ENCODE results near the gene CKMT2. TPM values are rescaled to one million over a fixed set of nuclear protein-coding genes. Genes with fewer than 3 reads are reported as not detected.

The CKMT2 gene
- total RNA-seq, 4 donors from 2014 or later: 8.6 to 14.9 (median 12.9) TPM

DNA sequence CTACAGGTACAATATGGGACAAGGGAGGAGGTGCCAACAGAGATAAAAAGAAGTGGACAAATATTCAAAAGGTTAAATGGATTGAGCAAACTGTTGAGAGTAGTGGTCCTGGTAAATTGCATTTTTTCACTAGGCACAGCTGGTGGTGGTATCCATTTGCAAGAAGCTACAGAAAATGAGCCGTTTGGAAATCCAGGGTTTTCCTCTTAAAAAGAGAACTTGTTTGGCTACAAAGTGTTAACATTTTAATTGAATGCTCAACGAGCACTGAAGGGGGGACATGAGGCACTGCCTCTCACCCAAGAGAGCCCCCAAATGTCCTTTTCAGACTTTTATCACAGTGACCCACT, 67.8 kb downstream of the CKMT2 start:
- intact Hi-C loops (cut with DNase I): loop anchor here (5.0 to 10.0 kb wide), 3 partner anchors 69 to 616 kb away; partner anchors contain the start of gene CKMT2
- Histone ChIP-seq H3K4me3 (peak overlapping the region; percentile 73 to 90 (median 78)), H3K36me3 (peaks cover 0 to 13% (median 8%) of the 10 kb centered on the region in 4 donors), H3K4me1 (peaks cover 17 to 45% (median 42%) of the 10 kb centered on the region in 4 donors), H3K9me3 (no peaks in the 10 kb centered on the region), H3K27ac (replicated peaks in 1 of 4) (peak overlapping the region; percentile 87 to 92 (median 92)), H3K27me3 (no peaks in the 10 kb centered on the region)
- no peak for DNase-seq (ENCODE audit: extremely low spot score)
- 0% methylated on average over 2 of the region's 2 CpGs for WGBS
- TF ChIP-seq, protein P1, sequence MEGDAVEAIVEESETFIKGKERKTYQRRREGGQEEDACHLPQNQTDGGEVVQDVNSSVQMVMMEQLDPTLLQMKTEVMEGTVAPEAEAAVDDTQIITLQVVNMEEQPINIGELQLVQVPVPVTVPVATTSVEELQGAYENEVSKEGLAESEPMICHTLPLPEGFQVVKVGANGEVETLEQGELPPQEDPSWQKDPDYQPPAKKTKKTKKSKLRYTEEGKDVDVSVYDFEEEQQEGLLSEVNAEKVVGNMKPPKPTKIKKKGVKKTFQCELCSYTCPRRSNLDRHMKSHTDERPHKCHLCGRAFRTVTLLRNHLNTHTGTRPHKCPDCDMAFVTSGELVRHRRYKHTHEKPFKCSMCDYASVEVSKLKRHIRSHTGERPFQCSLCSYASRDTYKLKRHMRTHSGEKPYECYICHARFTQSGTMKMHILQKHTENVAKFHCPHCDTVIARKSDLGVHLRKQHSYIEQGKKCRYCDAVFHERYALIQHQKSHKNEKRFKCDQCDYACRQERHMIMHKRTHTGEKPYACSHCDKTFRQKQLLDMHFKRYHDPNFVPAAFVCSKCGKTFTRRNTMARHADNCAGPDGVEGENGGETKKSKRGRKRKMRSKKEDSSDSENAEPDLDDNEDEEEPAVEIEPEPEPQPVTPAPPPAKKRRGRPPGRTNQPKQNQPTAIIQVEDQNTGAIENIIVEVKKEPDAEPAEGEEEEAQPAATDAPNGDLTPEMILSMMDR (IDR thresholded peaks at IDR 0.05): no peak
- no peak for TF ChIP-seq EP300 (IDR thresholded peaks at IDR 0.05)
- no peak for TF ChIP-seq POLR2A (IDR thresholded peaks at IDR 0.05; ENCODE audit: low read depth)
- TF ChIP-seq POLR2AphosphoS5 (IDR thresholded peaks at IDR 0.05): no peak

DNA sequence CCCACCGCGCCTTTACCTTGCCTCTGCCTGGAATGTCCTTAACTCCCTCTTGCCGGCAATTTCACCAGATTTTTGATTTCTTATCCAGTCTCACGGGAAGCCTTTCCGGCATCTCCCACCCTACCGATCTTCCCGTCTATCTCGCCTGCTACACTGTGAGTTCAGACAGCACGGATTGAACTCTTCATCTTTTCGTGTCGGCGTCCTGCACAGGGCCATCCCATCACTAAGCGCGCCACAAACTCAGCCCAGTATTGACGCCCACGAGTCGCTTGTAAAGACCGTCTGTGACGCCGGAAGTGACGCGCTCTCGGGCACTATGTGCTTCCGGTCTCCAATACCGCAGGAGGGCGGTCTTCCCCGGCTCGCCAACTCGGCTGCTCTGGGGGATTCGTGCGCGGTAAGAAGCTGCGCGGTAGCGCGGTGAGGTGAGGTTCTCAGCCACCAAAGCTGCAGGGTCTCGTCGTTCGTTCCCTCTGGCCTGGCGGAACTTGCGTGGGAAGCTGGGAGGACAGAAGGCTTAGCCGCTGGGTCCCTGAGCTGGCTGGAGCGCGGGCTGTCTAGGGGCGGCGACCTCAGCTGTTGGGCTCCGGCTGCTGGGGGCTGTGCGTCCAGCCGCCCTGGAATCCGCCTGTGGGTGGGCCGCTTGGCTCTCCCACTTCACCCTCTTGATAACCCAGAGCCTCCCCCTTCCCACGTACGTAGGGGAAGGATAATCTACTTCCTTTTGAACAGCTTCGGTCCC, 68.3 kb downstream of the CKMT2 start, which contains the start of gene ZCCHC9:
TSS of gene ZCCHC9 (plus strand) at position 317 of the 745 bp plus-strand sequence. CDS start 3,171 bp downstream, outside the sequence.
- peak; percentile 98 for DNase-seq (ENCODE audit: extremely low spot score)
- intact Hi-C loops (cut with DNase I): loop anchor here (5.0 to 10.0 kb wide), 3 partner anchors 69 to 617 kb away; partner anchors contain the start of gene CKMT2
- no peaks in the 10 kb centered on the region for H3K27me3 ChIP-seq
- H3K9me3 ChIP-seq: no peaks in the 10 kb centered on the region
- peaks cover 0 to 13% (median 8%) of the 10 kb centered on the region in 4 donors for H3K36me3 ChIP-seq
- WGBS: under 1% methylated on average over 29 of the region's 54 CpGs
- H3K4me1 ChIP-seq: peaks cover 17 to 49% (median 43%) of the 10 kb centered on the region in 4 donors
- H3K4me3 ChIP-seq: peak within 1 kb of the TSS; percentile 73 to 90 (median 78)
- H3K27ac ChIP-seq (replicated peaks in 1 of 4): peak within 1 kb of the TSS; percentile 87 to 92 (median 92)
- TF ChIP-seq POLR2A (IDR thresholded peaks at IDR 0.05; ENCODE audit: low read depth): no peak
- no peak for TF ChIP-seq EP300 (IDR thresholded peaks at IDR 0.05)
- TF ChIP-seq, protein P1 (IDR thresholded peaks at IDR 0.05): peak; percentile 14 to 38 (median 26)
- TF ChIP-seq POLR2AphosphoS5 (IDR thresholded peaks at IDR 0.05): peak; percentile 95 to 96

DNA sequence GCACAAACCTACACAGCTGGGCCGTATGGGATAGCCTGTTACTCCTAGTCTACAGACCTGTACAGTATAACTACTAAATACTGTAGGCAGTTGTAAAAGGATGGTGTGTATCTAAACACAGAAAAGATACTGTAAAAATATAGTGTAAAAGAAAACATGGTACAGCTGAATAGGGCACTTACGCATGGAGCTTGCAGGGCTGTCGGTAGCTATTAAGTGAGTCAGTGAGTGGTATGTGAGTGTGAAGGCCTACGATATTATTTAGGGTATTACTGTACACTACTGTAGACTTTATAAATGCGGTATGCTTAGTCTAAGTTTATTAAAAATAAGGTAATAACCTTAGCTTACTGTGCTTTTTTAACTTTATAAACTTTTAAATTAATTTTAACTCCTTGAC, 69.5 kb downstream of the CKMT2 start:
- no peak overlapping the region for H3K27ac ChIP-seq (replicated peaks in 1 of 4)
- no peaks in the 10 kb centered on the region for H3K9me3 ChIP-seq
- H3K27me3 ChIP-seq: no peaks in the 10 kb centered on the region
- 92% methylated on average over 5 of the region's 5 CpGs for WGBS
- no peak for DNase-seq (ENCODE audit: extremely low spot score)
- peak overlapping the region; percentile 73 to 90 (median 78) for H3K4me3 ChIP-seq
- peaks cover 17 to 49% (median 43%) of the 10 kb centered on the region in 4 donors for H3K4me1 ChIP-seq
- TF ChIP-seq POLR2A (IDR thresholded peaks at IDR 0.05; ENCODE audit: low read depth) (no peak), POLR2AphosphoS5 (IDR thresholded peaks at IDR 0.05) (no peak), EP300 (IDR thresholded peaks at IDR 0.05) (no peak)
- TF ChIP-seq, protein P1 (IDR thresholded peaks at IDR 0.05): no peak
- H3K36me3 ChIP-seq: peaks cover 0 to 13% (median 8%) of the 10 kb centered on the region in 4 donors
- intact Hi-C loops (cut with DNase I): loop anchor here (5.0 to 10.0 kb wide), 3 partner anchors 70 to 618 kb away; partner anchors contain the start of gene CKMT2

DNA sequence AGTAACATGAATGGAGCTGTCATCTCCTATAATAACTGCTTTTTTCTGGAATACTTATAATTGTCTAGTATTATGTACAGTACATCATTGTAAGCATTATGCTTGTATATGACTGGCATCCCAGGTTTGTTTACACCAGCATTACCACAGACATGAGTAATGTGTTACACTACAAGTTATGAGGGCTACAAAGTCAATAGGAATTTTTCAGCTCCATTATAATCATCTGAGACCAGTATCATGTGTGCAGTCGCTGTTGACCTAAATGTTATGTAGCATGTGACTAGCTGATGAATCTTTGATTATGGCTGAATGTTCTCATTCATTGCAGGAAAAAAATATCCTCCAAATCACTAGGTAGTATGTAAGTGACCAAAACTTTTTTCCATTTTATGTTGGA, 70.4 kb downstream of the CKMT2 start:
- intact Hi-C loops (cut with DNase I): loop anchor here (5.0 to 10.0 kb wide), 3 partner anchors 71 to 619 kb away; partner anchors contain the start of gene CKMT2
- TF ChIP-seq EP300 (IDR thresholded peaks at IDR 0.05) (no peak), POLR2AphosphoS5 (IDR thresholded peaks at IDR 0.05) (no peak), POLR2A (IDR thresholded peaks at IDR 0.05; ENCODE audit: low read depth) (no peak)
- TF ChIP-seq, protein P1 (IDR thresholded peaks at IDR 0.05): no peak
- WGBS: 86% methylated on average over 1 of the region's 1 CpG

More for the DNA sequence above, 70.4 kb downstream of the CKMT2 start:
- no peaks in the 10 kb centered on the region for H3K9me3 ChIP-seq
- no peaks in the 10 kb centered on the region for H3K27me3 ChIP-seq
- DNase-seq (ENCODE audit: extremely low spot score): no peak
- peaks cover 17 to 48% (median 42%) of the 10 kb centered on the region in 4 donors for H3K4me1 ChIP-seq
- H3K4me3 ChIP-seq: no peak overlapping the region
- no peak overlapping the region for H3K27ac ChIP-seq (replicated peaks in 1 of 4)
- H3K36me3 ChIP-seq: peaks cover 0 to 13% (median 9%) of the 10 kb centered on the region in 4 donors
